Keratinocyte (primary cell): Measurements from ENCODE around the gene LCN2. TPM values are rescaled to one million over a fixed set of nuclear protein-coding genes. Genes with fewer than 3 reads are reported as not detected.
A peak's percentile ranks its signal among the peaks of the same experiment; 100 is the strongest.

Experiments used
- DNase-seq: peaks from one replicate; pipeline ENCODE4 v3.0.0-alpha.2; 2011; ENCODE audit warnings: low read depth, missing footprints, low spot score
- FAIRE-seq: peaks from 2 replicates; lab custom pipeline; 2011; peaks lifted over from hg19 to GRCh38; lab: Jason Lieb, UNC
- H2AFZ ChIP-seq: 2 replicates; pipeline ENCODE4 v1.6.0; 2012; ENCODE audit warnings: low read length, control low read depth, inconsistent platforms; ENCODE audit not compliant: control insufficient read depth
- H3K27ac ChIP-seq: 2 replicates; pipeline ENCODE4 v1.5.1; 2011; ENCODE audit warnings: low read length; ENCODE audit not compliant: control insufficient read depth, insufficient read depth
- H3K27me3 ChIP-seq: 3 replicates; pipeline ENCODE4 v1.6.0; 2011; ENCODE audit warnings: low read length; ENCODE audit not compliant: control insufficient read depth, insufficient read depth; ENCODE audit errors: extremely low read depth
- H3K36me3 ChIP-seq, 2 experiments: 2 replicates in 1 of 2; 3 replicates in 1 of 2; pipeline ENCODE4 v1.5.1; 2011; ENCODE audit warnings: low read length in 2 of 2, mild to moderate bottlenecking in 1 of 2; ENCODE audit not compliant: control insufficient read depth in 2 of 2, insufficient read depth in 2 of 2; ENCODE audit errors: extremely low read depth in 1 of 2
- H3K4me1 ChIP-seq: 3 replicates; pipeline ENCODE4 v1.5.1; 2011; ENCODE audit warnings: low read length; ENCODE audit not compliant: control insufficient read depth, insufficient read depth; ENCODE audit errors: extremely low read depth
- H3K4me2 ChIP-seq: 3 replicates; pipeline ENCODE4 v1.6.0; 2011; ENCODE audit warnings: low read depth, low read length; ENCODE audit not compliant: control insufficient read depth, insufficient read depth; ENCODE audit errors: extremely low read depth
- H3K4me3 ChIP-seq, 3 experiments: fragments of 200-600 bp in 1 of 3; sonication (generic) in 1 of 3; 2 replicates in 2 of 3; 3 replicates in 1 of 3; pipeline ENCODE4 v1.5.1; 2011 to 2016; ENCODE audit warnings: low read length in 3 of 3, mild to moderate bottlenecking in 3 of 3, control low read depth in 2 of 3, inconsistent platforms in 1 of 3, low read depth in 1 of 3, mixed read lengths in 1 of 3, mixed run types in 1 of 3, moderate library complexity in 1 of 3; ENCODE audit not compliant: control insufficient read depth in 2 of 3, insufficient read depth in 2 of 3; ENCODE audit errors: extremely low read depth in 1 of 3
- H3K79me2 ChIP-seq: 2 replicates; pipeline ENCODE4 v1.6.0; 2012; ENCODE audit warnings: low read length; ENCODE audit not compliant: control insufficient read depth, insufficient read depth
- H3K9ac ChIP-seq: 3 replicates; pipeline ENCODE4 v1.6.0; 2011; ENCODE audit warnings: low read length; ENCODE audit not compliant: control insufficient read depth, insufficient read depth; ENCODE audit errors: extremely low read depth
- H3K9me1 ChIP-seq: 3 replicates; pipeline ENCODE4 v1.6.0; 2011; ENCODE audit warnings: low read length; ENCODE audit not compliant: control insufficient read depth, insufficient read depth; ENCODE audit errors: extremely low read depth
- H3K9me3 ChIP-seq: 2 replicates; pipeline ENCODE4 v1.5.1; 2012; ENCODE audit warnings: low read depth, low read length; ENCODE audit not compliant: control insufficient read depth
- H4K20me1 ChIP-seq: 3 replicates; pipeline ENCODE4 v1.6.0; 2011; ENCODE audit warnings: low read length; ENCODE audit not compliant: control insufficient read depth, insufficient read depth; ENCODE audit errors: extremely low read depth
- CTCF ChIP-seq, 3 experiments: IDR thresholded peaks in 1 of 3; conservative IDR thresholded peaks in 1 of 3; optimal IDR thresholded peaks in 1 of 3; 2 replicates in 2 of 3; 3 replicates in 1 of 3; pipeline versions ENCODE3 to v1.5.1; 2011; ENCODE audit warnings: low read length in 3 of 3, mild to moderate bottlenecking in 3 of 3, moderate library complexity in 2 of 3, control low read depth in 1 of 3, inconsistent platforms in 1 of 3; ENCODE audit not compliant: insufficient read depth in 2 of 3; ENCODE audit errors: extremely low read depth in 1 of 3
- EZH2 ChIP-seq: IDR thresholded peaks from one replicate; pipeline ENCODE4 v1.6.1; 2012; ENCODE audit warnings: inconsistent platforms, mild to moderate bottlenecking, low read length, moderate library complexity
- dilution Hi-C: fragments of 300-500 bp; cut with MboI; formaldehyde crosslinking; loops from one replicate; pipeline ENCODE4 v1.7.0; 2020; ENCODE audit warnings: low sequenced_read_pairs; ENCODE audit not compliant: extremely low pct_ligation_motif_present
- polyA plus RNA-seq, 5 experiments: library from polyadenylated mRNA; depleted of rRNA in 3 of 5; stranded (reverse) in 3 of 5; stranded (forward) in 1 of 5; unstranded in 1 of 5; fragments of >200 nt; gene quantifications; 1 replicate in 1 of 5; 2 replicates in 3 of 5; 3 replicates in 1 of 5; pipeline versions ENCODE4 v1.2.1 to v1.2.3, GENCODE V29; 2011 to 2012; ENCODE audit warnings: missing spikeins in 2 of 5, low read depth in 1 of 5, low replicate concordance in 1 of 5

Gene LCN2
- polyA plus RNA-seq, 1 donor (not counting 4 experiments of a cell fraction or from before 2014, with no cell fraction given): 28.9 TPM

- TF ChIP-seq EZH2: no peak
- TF ChIP-seq CTCF (optimal IDR thresholded peaks at IDR 0.05 in 1 of 3, IDR thresholded peaks at IDR 0.05 in 1 of 3, conservative IDR thresholded peaks at IDR 0.05 in 1 of 3; ENCODE audit: extremely low read depth in 1 of 3, insufficient read depth in 2 of 3, low read length in 3 of 3): no peak
- Histone ChIP-seq H4K20me1 (peaks cover 3% of the 10 kb centered on the region), H3K27me3 (no peaks in the 10 kb centered on the region), H3K4me3 (peak within 1 kb of the TSS; percentile 80 to 93 (median 93)), H3K9ac (peak within 1 kb of the TSS; percentile 92), H3K79me2 (peaks cover 26% of the 10 kb centered on the region), H3K36me3 (peaks cover 14% of the 10 kb centered on the region in 2 experiments), H3K9me1 (no peaks in the 10 kb centered on the region), H3K4me2 (peak within 1 kb of the TSS; percentile 91), H3K4me1 (peaks cover 11% of the 10 kb centered on the region), H3K27ac (peak within 1 kb of the TSS; percentile 94), H3K9me3 (no peaks in the 10 kb centered on the region), H2AFZ (peak within 1 kb of the TSS; percentile 89)
- no peak for FAIRE-seq
- DNase-seq: no peak
- dilution Hi-C loops: no loop called here
Observed at GRCh38 chr9:128127568-128127989, 21.7 kb upstream of the LCN2 start, which contains the start of gene PTGES2. TSS of gene PTGES2 (minus strand) at chr9:128127729. CDS start at chr9:128127717, 12 bp downstream.

GRCh38 chr9:128127990-128128835 is 21.0 kb upstream of the LCN2 start:
- dilution Hi-C loops: no loop called here

More at GRCh38 chr9:128127990-128128835, 21.0 kb upstream of the LCN2 start:
- peak overlapping the region; percentile 91 for H3K4me2 ChIP-seq
- DNase-seq: no peak
- no peaks in the 10 kb centered on the region for H3K27me3 ChIP-seq
- H3K27ac ChIP-seq: peak overlapping the region; percentile 94
- peaks cover 9 to 12% of the 10 kb centered on the region in 2 experiments for H3K36me3 ChIP-seq
- H4K20me1 ChIP-seq: peaks cover 3% of the 10 kb centered on the region
- no peaks in the 10 kb centered on the region for H3K9me1 ChIP-seq
- H3K9ac ChIP-seq: peak overlapping the region; percentile 92
- H3K4me3 ChIP-seq: peak overlapping the region; percentile 80 to 93 (median 93)
- peaks cover 26% of the 10 kb centered on the region for H3K79me2 ChIP-seq
- peak overlapping the region; percentile 89 for H2AFZ ChIP-seq
- no peaks in the 10 kb centered on the region for H3K9me3 ChIP-seq
- FAIRE-seq: no peak
- TF ChIP-seq EZH2: no peak
- H3K4me1 ChIP-seq: peaks cover 11% of the 10 kb centered on the region
